HepG2 (cell line): ENCODE measurements around the gene ZFX. TPM values are rescaled to one million over a fixed set of nuclear protein-coding genes. Genes with fewer than 3 reads are reported as not detected.

Source experiments
- ATAC-seq: fragments of 200-7000 bp; cut with Tn5 transposase; 3 replicates; pipeline ENCODE4 v1.9.1; 2020; ENCODE audit warnings: mild to moderate bottlenecking, moderate library complexity
- BruUV-seq: library from RNA; stranded (reverse); fragments of 400-500 nt; replicated peaks from 2 replicates; lab custom pipeline; 2021; lab: Mats Ljungman, UMichigan
- CTCF ChIA-PET: fragments of 300-600 bp; formaldehyde crosslinking; extraction: SDS; loops from one replicate; lab custom pipeline; 2021; ENCODE audit warnings: low total read pairs, inconsistent platforms, low intra/inter-chr PET ratio; lab: Yijun Ruan, JAX
- POLR2A ChIA-PET: fragments of 350-600 bp; sonication (Branson Sonifier 250); formaldehyde crosslinking; loops from one replicate; lab custom pipeline; 2020; ENCODE audit warnings: antibody characterized with exemption, inconsistent platforms; lab: Yijun Ruan, JAX
- DNase-seq: peaks from one replicate; pipeline ENCODE4 v3.0.0-alpha.2; 2015; ENCODE audit warnings: low spot score
- FAIRE-seq: peaks from 3 replicates; lab custom pipeline; 2011; peaks lifted over from hg19 to GRCh38; lab: Jason Lieb, UNC
- H2AFZ ChIP-seq: one replicate; pipeline ENCODE4 v1.6.1; 2011; ENCODE audit warnings: low read length, inconsistent platforms
- H3K27ac ChIP-seq: fragments of 300-600 bp; 3 replicates; pipeline ENCODE4 v1.8.0; 2011; ENCODE audit warnings: mixed run types, mild to moderate bottlenecking, mixed read lengths, low read length, inconsistent platforms; ENCODE audit not compliant: insufficient read depth; ENCODE audit errors: extremely low read length
- H3K27me3 ChIP-seq, 2 experiments: fragments of 200-600 bp in 1 of 2; 2 replicates in 1 of 2; 3 replicates in 1 of 2; pipeline versions ENCODE4 v1.6.0 to v1.8.0; 2011; ENCODE audit warnings: low read length in 2 of 2, mild to moderate bottlenecking in 2 of 2, moderate library complexity in 2 of 2, inconsistent platforms in 1 of 2; ENCODE audit not compliant: insufficient read depth in 2 of 2, control insufficient read depth in 1 of 2
- H3K36me3 ChIP-seq, 2 experiments: fragments of 200-600 bp in 1 of 2; replicated peaks in 1 of 2; 2 replicates in 1 of 2; 3 replicates in 1 of 2; pipeline versions ENCODE4 v1.5.1 to v1.8.0; 2011; ENCODE audit warnings: low read length in 2 of 2, inconsistent platforms in 1 of 2; ENCODE audit not compliant: insufficient read depth in 2 of 2, control insufficient read depth in 1 of 2
- H3K4me1 ChIP-seq: 2 replicates; pipeline ENCODE4 v1.5.1; 2012; ENCODE audit warnings: low read length, inconsistent platforms; ENCODE audit not compliant: insufficient read depth
- H3K4me2 ChIP-seq: 2 replicates; pipeline ENCODE4 v1.6.0; 2011; ENCODE audit warnings: low read depth, low read length, inconsistent platforms
- H3K4me3 ChIP-seq, 3 experiments: fragments of 200-600 bp in 1 of 3; sonication (generic), shearing (Covaris generic) in 1 of 3; replicated peaks in 1 of 3; 2 replicates each; pipeline ENCODE4 v1.5.1; 2011 to 2016; ENCODE audit warnings: low read length in 3 of 3, inconsistent platforms in 2 of 3, low read depth in 2 of 3, mild to moderate bottlenecking in 2 of 3, control low read depth in 1 of 3, mixed read lengths in 1 of 3; ENCODE audit not compliant: insufficient read depth in 1 of 3
- H3K79me2 ChIP-seq: one replicate; pipeline ENCODE4 v1.6.1; 2011; ENCODE audit warnings: low read length, inconsistent platforms; ENCODE audit not compliant: insufficient read depth
- H3K9ac ChIP-seq: 2 replicates; pipeline ENCODE4 v1.6.0; 2011; ENCODE audit warnings: mild to moderate bottlenecking, low read depth, low read length, inconsistent platforms; ENCODE audit not compliant: insufficient read depth
- H3K9me3 ChIP-seq: 2 replicates; pipeline ENCODE4 v1.5.1; 2012; ENCODE audit warnings: mild to moderate bottlenecking, low read length
- H4K20me1 ChIP-seq: 2 replicates; pipeline ENCODE4 v1.6.0; 2011; ENCODE audit warnings: inconsistent platforms, mild to moderate bottlenecking, low read length, moderate library complexity; ENCODE audit not compliant: insufficient read depth
- ARNTL ChIP-seq: sonication (generic); formaldehyde crosslinking; IDR thresholded peaks from 2 replicates; pipeline ENCODE4 v1.4.0; 2020; ENCODE audit warnings: mild to moderate bottlenecking, missing genetic modification reagents
- HMG20A ChIP-seq: IDR thresholded peaks from 2 replicates; pipeline ENCODE4 v1.6.1; 2016; ENCODE audit warnings: borderline replicate concordance
- KLF13 ChIP-seq: sonication (generic); formaldehyde crosslinking; IDR thresholded peaks from 2 replicates; pipeline ENCODE4 v1.4.0; 2020; ENCODE audit warnings: mild to moderate bottlenecking, missing genetic modification reagents
- MAFF ChIP-seq: IDR thresholded peaks from 2 replicates; pipeline ENCODE4 v1.6.1; 2011; ENCODE audit warnings: low read depth, low read length, improper control_type of control experiment
- MLLT10 ChIP-seq: sonication (generic); formaldehyde crosslinking; IDR thresholded peaks from 2 replicates; pipeline ENCODE4 v1.4.0; 2020; ENCODE audit warnings: missing genetic modification reagents
- NCOA1 ChIP-seq: sonication (generic); formaldehyde crosslinking; IDR thresholded peaks from 2 replicates; pipeline ENCODE4 v1.9.0; 2021; ENCODE audit warnings: missing genetic modification reagents
- NR2C2 ChIP-seq: sonication (generic); formaldehyde crosslinking; IDR thresholded peaks from 2 replicates; pipeline ENCODE4 v1.4.0; 2020; ENCODE audit warnings: missing genetic modification reagents, mild to moderate bottlenecking, moderate library complexity, borderline replicate concordance
- PHF21A ChIP-seq: sonication (generic); formaldehyde crosslinking; IDR thresholded peaks from 2 replicates; pipeline ENCODE4 v1.5.0; 2020; ENCODE audit warnings: mild to moderate bottlenecking, missing genetic modification reagents
- REL ChIP-seq: sonication (generic); formaldehyde crosslinking; conservative IDR thresholded peaks from 2 replicates; pipeline ENCODE4 v1.8.0; 2022; ENCODE audit warnings: mild to moderate bottlenecking, missing genetic modification reagents, moderate library complexity
- RFX5 ChIP-seq: IDR thresholded peaks from 2 replicates; pipeline ENCODE4 v1.6.1; 2011; ENCODE audit warnings: low read depth, low read length, improper control_type of control experiment
- SALL1 ChIP-seq: sonication (generic); formaldehyde crosslinking; IDR thresholded peaks from 2 replicates; pipeline ENCODE4 v1.8.0; 2022; ENCODE audit warnings: mild to moderate bottlenecking, missing genetic modification reagents
- SMC3 ChIP-seq: IDR thresholded peaks from 2 replicates; pipeline ENCODE4 v1.6.1; 2011; ENCODE audit warnings: low read length, improper control_type of control experiment
- TBP ChIP-seq: sonication (generic); formaldehyde crosslinking; IDR thresholded peaks from 2 replicates; pipeline ENCODE4 v1.5.0; 2020; ENCODE audit warnings: missing genetic modification reagents
- ZNF253 ChIP-seq: sonication (generic); formaldehyde crosslinking; IDR thresholded peaks from 2 replicates; pipeline ENCODE4 v1.8.0; 2022; ENCODE audit warnings: mild to moderate bottlenecking, missing genetic modification reagents, borderline replicate concordance
- ZNF260 ChIP-seq: sonication (generic); formaldehyde crosslinking; IDR thresholded peaks from 2 replicates; pipeline ENCODE4 v1.4.0; 2020; ENCODE audit warnings: missing genetic modification reagents, low read depth, mild to moderate bottlenecking, borderline replicate concordance
- ZNF33B ChIP-seq: sonication (generic); formaldehyde crosslinking; IDR thresholded peaks from 2 replicates; pipeline ENCODE4 v1.5.1; 2020; ENCODE audit warnings: mild to moderate bottlenecking, missing genetic modification reagents
- ZNF619 ChIP-seq: sonication (generic); formaldehyde crosslinking; IDR thresholded peaks from 2 replicates; pipeline ENCODE4 v1.4.0; 2020; ENCODE audit warnings: mild to moderate bottlenecking, missing genetic modification reagents
- ZNF777 ChIP-seq: sonication (generic); formaldehyde crosslinking; IDR thresholded peaks from 2 replicates; pipeline ENCODE4 v1.4.0; 2020; ENCODE audit warnings: missing genetic modification reagents
- WGBS: methylation state at CpG from one replicate; pipeline ENCODE4 v1.1.6; 2017; ENCODE audit warnings: low lambda C conversion rate; 5-methylcytosine and 5-hydroxymethylcytosine counted together
- in situ Hi-C: cut with HindIII; loops from 2 replicates; pipeline ENCODE4 v1.10.0; 2017; ENCODE audit warnings: low pct_unique_long_range_greater_than_20kb; ENCODE audit not compliant: extremely low pct_ligation_motif_present
- intact Hi-C: fragments of 100-400 bp; cut with micrococcal nuclease; formaldehyde crosslinking; loops from one replicate; pipeline ENCODE4 v1.10.0; 2022; ENCODE audit not compliant: unreplicated experiment
- polyA plus RNA-seq, 8 experiments: library from polyadenylated mRNA; depleted of rRNA in 3 of 8; stranded (reverse) in 7 of 8; unstranded in 1 of 8; fragments of >200 nt; fragmentation: Illumina TruSeq in 4 of 8; extraction: Trizol in 4 of 8; gene quantifications; 2 replicates each; pipeline versions ENCODE4 v1.2.1 to v1.2.3, GENCODE V29; 2011 to 2016; ENCODE audit warnings: low read depth in 4 of 8, missing spikeins in 1 of 8, mixed read lengths in 1 of 8; ENCODE audit not compliant: insufficient read depth in 1 of 8
- total RNA-seq, 5 experiments: library from RNA; depleted of rRNA; stranded (reverse); fragments of >200 nt; fragmentation: Illumina TruSeq; extraction: Trizol; gene quantifications; 2 replicates each; pipeline ENCODE4 v1.2.3, GENCODE V29; 2016; ENCODE audit warnings: low read depth in 1 of 5
- TF ChIP-seq, protein P1 (sequence below): sonication (generic); formaldehyde crosslinking; IDR thresholded peaks from 2 replicates; pipeline ENCODE4 v1.9.0; 2021; ENCODE audit warnings: missing genetic modification reagents, mild to moderate bottlenecking, borderline replicate concordance
- TF ChIP-seq, protein P2 (sequence below): sonication (generic); formaldehyde crosslinking; IDR thresholded peaks from 2 replicates; pipeline ENCODE4 v1.5.0; 2020; ENCODE audit warnings: mild to moderate bottlenecking, missing genetic modification reagents, borderline replicate concordance
- TF ChIP-seq, protein P3 (sequence below): sonication (generic); formaldehyde crosslinking; IDR thresholded peaks from 2 replicates; pipeline ENCODE4 v1.8.1; 2023; ENCODE audit warnings: mild to moderate bottlenecking, inconsistent platforms, moderate library complexity, missing genetic modification reagents, borderline replicate concordance

Gene ZFX
- total and polyA plus RNA-seq, 2 of the 13 experiments (the other 11 are each of a cell fraction or from before 2014, with no cell fraction given) = 13.8 to 37.3 TPM

DNA sequence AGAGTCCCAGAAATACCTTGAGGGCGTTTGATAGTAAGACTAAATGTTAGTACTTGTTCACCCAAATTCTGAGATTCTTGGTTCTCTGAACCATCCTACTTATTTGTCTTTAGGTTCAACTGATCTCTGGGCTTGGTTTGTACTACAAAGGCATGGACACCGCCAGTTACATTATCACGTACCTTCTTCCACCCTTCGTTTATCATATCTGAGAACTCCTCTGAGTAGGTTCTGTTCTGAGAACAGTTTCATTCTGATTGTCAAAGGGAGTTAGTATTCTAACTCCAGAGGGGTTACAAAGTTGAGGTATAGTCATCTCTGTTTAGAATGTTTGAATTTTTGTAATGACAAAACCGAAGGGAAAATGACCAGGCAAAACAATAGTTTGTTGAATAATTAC is 19.3 kb downstream of the ZFX start (continued):
- TF ChIP-seq ZNF619 (no peak), SMC3 (no peak), SALL1 (CRISPR knock-in tag) (no peak), ARNTL (CRISPR knock-in tag) (no peak), ZNF260 (no peak), KLF13 (CRISPR knock-in tag) (no peak), NCOA1 (CRISPR knock-in tag) (no peak), NR2C2 (CRISPR knock-in tag) (no peak)
- TF ChIP-seq, protein P1, sequence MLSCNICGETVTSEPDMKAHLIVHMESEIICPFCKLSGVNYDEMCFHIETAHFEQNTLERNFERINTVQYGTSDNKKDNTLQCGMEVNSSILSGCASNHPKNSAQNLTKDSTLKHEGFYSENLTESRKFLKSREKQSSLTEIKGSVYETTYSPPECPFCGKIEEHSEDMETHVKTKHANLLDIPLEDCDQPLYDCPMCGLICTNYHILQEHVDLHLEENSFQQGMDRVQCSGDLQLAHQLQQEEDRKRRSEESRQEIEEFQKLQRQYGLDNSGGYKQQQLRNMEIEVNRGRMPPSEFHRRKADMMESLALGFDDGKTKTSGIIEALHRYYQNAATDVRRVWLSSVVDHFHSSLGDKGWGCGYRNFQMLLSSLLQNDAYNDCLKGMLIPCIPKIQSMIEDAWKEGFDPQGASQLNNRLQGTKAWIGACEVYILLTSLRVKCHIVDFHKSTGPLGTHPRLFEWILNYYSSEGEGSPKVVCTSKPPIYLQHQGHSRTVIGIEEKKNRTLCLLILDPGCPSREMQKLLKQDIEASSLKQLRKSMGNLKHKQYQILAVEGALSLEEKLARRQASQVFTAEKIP (CRISPR knock-in tag) = no peak

GRCh38 chrX:24169211-24169610 is 19.7 kb downstream of the ZFX start:
- no peaks in the 10 kb centered on the region for H4K20me1 ChIP-seq

More at GRCh38 chrX:24169211-24169610, 19.7 kb downstream of the ZFX start:
- Histone ChIP-seq H3K4me3 (no peak overlapping the region), H2AFZ (no peak overlapping the region), H3K36me3 (peaks cover 0 to 1% of the 10 kb centered on the region in 2 experiments; a peak in 3 of 5 replicates), H3K27ac (no peak overlapping the region), H3K4me2 (no peak overlapping the region), H3K27me3 (no peaks in the 10 kb centered on the region), H3K4me1 (peaks cover 60% of the 10 kb centered on the region), H3K9ac (no peak overlapping the region), H3K79me2 (peaks cover 75% of the 10 kb centered on the region), H3K9me3 (no peaks in the 10 kb centered on the region)
- in situ Hi-C loops = no loop called here
- WGBS = 95% methylated on average over 3 of the region's 3 CpGs
- ChIA-PET POLR2A (no interaction called here), CTCF (no interaction called here)
- FAIRE-seq (no peak), DNase-seq (no peak), ATAC-seq (no peak)
- intact Hi-C loops = no loop called here
- TF ChIP-seq ZNF253 (CRISPR knock-in tag) = no peak
- TF ChIP-seq ZNF33B (CRISPR knock-in tag) = no peak
- TF ChIP-seq, protein P2, sequence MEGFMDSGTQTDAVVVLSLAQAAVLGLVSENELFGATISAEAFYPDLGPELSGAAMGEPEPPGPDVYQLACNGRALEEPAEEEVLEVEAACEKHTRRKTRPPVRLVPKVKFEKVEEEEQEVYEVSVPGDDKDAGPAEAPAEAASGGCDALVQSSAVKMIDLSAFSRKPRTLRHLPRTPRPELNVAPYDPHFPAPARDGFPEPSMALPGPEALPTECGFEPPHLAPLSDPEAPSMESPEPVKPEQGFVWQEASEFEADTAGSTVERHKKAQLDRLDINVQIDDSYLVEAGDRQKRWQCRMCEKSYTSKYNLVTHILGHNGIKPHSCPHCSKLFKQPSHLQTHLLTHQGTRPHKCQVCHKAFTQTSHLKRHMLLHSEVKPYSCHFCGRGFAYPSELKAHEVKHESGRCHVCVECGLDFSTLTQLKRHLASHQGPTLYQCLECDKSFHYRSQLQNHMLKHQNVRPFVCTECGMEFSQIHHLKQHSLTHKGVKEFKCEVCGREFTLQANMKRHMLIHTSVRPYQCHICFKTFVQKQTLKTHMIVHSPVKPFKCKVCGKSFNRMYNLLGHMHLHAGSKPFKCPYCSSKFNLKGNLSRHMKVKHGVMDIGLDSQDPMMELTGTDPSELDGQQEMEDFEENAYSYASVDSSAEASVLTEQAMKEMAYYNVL (CRISPR knock-in tag) = no peak
- no peak for TF ChIP-seq REL
- TF ChIP-seq, protein P3, sequence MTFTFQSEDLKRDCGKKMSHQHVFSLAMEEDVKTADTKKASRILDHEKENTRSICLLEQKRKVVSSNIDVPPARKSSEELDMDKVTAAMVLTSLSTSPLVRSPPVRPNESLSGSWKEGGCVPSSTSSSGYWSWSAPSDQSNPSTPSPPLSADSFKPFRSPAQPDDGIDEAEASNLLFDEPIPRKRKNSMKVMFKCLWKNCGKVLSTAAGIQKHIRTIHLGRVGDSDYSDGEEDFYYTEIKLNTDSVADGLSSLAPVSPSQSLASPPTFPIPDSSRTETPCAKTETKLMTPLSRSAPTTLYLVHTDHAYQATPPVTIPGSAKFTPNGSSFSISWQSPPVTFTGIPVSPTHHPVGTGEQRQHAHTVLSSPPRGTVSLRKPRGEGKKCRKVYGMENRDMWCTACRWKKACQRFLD (CRISPR knock-in tag) = no peak
- no peak for TF ChIP-seq HMG20A (CRISPR knock-in tag)
- no peak for TF ChIP-seq TBP
- no peak for TF ChIP-seq MLLT10
- no peak for TF ChIP-seq ZNF777
- no peak for TF ChIP-seq RFX5
- TF ChIP-seq MAFF = no peak
- TF ChIP-seq PHF21A (CRISPR knock-in tag) = no peak
- no TSS peak for BruUV-seq
